Prostate gland (tissue), 2 donors: Measurements from ENCODE around the gene ANKS4B. TPM values are rescaled to one million over a fixed set of nuclear protein-coding genes. Genes with fewer than 3 reads are reported as not detected.

Source experiments
- DNase-seq: peaks from one replicate; pipeline ENCODE4 v3.0.0-alpha.2; 2019; ENCODE audit warnings: low spot score
- H3K27ac ChIP-seq, 2 donors: fragments of 200-600 bp; sonication (generic); 2 replicates each; pipeline ENCODE4 v1.5.1; 2017 to 2019
- H3K27me3 ChIP-seq: fragments of 200-600 bp; sonication (generic); replicated peaks from 2 replicates; pipeline ENCODE4 v1.5.1; 2019; ENCODE audit not compliant: insufficient read depth
- H3K36me3 ChIP-seq, 2 donors: fragments of 200-600 bp; sonication (generic); 1 replicate in 1 of 2; 2 replicates in 1 of 2; pipeline versions ENCODE4 v1.5.1 to v1.8.1; 2017 to 2019
- H3K4me1 ChIP-seq: fragments of 200-600 bp; sonication (generic); replicated peaks from 2 replicates; pipeline ENCODE4 v1.5.1; 2019
- H3K4me3 ChIP-seq, 2 donors: fragments of 200-600 bp; sonication (generic); 2 replicates each; pipeline ENCODE4 v1.5.1; 2017 to 2019
- H3K9me3 ChIP-seq: fragments of 200-600 bp; sonication (generic); 2 replicates; pipeline ENCODE4 v1.5.1; 2017
- POLR2A ChIP-seq: fragments of 450-650 bp; IDR thresholded peaks from one replicate; pipeline ENCODE4 v1.6.1; 2016; ENCODE audit warnings: antibody characterized with exemption, mild to moderate bottlenecking
- POLR2AphosphoS5 ChIP-seq: sonication (generic); formaldehyde crosslinking; IDR thresholded peaks from one replicate; pipeline ENCODE4 v1.6.1; 2017; ENCODE audit warnings: antibody characterized with exemption
- WGBS: methylation state at CpG from one replicate; pipeline ENCODE4 v1.1.5; 2018; 5-methylcytosine and 5-hydroxymethylcytosine counted together
- intact Hi-C: fragments of 100-400 bp; cut with DNase I; formaldehyde crosslinking; loops from one replicate; pipeline ENCODE4 v1.14.2; 2022
- total RNA-seq, 2 donors: library from RNA; depleted of rRNA; stranded (reverse); fragments of >200 nt; gene quantifications; one replicate each; pipeline ENCODE4 v1.1.0, GENCODE V29; 2016
- TF ChIP-seq, protein P1 (sequence below), 4 experiments: fragments of 200-600 bp in 2 of 4; fragments of 450-650 bp in 2 of 4; sonication (generic) in 2 of 4; IDR thresholded peaks; 1 replicate in 3 of 4; 2 replicates in 1 of 4; pipeline ENCODE4 v1.5.1; 2016 to 2019; ENCODE audit warnings: antibody characterized with exemption in 4 of 4, mild to moderate bottlenecking in 2 of 4, moderate library complexity in 2 of 4

The ANKS4B gene
- total RNA-seq, 2 donors from 2014 or later, result not detected

DNA sequence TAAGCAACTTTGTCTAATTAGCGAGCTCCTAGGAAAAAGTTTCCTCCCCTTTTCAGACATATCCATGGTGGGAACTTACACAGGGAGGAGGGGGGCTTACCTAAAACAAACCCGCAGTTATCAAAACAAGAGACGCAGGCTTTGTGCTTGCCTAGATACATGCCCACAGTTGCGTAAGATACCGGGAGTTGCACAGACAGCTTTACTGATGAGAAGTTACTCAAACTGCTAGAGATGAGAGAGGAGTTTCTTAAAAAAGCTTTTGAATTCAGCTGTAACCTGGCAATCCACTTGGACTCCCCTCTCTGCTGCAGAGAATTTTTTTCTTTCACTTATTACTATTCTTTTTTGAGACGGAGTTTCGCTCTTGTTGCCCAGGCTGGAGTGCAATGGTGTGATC is 15.3 kb upstream of the ANKS4B start:
- 54% methylated on average over 7 of the region's 7 CpGs for WGBS
- no peak overlapping the region for H3K27ac ChIP-seq
- H3K4me1 ChIP-seq, result peaks cover 6% of the 10 kb centered on the region
- no peak for DNase-seq
- H3K9me3 ChIP-seq, result no peaks in the 10 kb centered on the region
- H3K27me3 ChIP-seq, result no peaks in the 10 kb centered on the region
- no peaks in the 10 kb centered on the region for H3K36me3 ChIP-seq
- no peak overlapping the region for H3K4me3 ChIP-seq
- no peak for TF ChIP-seq POLR2AphosphoS5
- no peak for TF ChIP-seq POLR2A
- TF ChIP-seq, protein P1, sequence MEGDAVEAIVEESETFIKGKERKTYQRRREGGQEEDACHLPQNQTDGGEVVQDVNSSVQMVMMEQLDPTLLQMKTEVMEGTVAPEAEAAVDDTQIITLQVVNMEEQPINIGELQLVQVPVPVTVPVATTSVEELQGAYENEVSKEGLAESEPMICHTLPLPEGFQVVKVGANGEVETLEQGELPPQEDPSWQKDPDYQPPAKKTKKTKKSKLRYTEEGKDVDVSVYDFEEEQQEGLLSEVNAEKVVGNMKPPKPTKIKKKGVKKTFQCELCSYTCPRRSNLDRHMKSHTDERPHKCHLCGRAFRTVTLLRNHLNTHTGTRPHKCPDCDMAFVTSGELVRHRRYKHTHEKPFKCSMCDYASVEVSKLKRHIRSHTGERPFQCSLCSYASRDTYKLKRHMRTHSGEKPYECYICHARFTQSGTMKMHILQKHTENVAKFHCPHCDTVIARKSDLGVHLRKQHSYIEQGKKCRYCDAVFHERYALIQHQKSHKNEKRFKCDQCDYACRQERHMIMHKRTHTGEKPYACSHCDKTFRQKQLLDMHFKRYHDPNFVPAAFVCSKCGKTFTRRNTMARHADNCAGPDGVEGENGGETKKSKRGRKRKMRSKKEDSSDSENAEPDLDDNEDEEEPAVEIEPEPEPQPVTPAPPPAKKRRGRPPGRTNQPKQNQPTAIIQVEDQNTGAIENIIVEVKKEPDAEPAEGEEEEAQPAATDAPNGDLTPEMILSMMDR (IDR thresholded peaks at IDR 0.05), result no peak
- intact Hi-C loops, result no loop called here

DNA sequence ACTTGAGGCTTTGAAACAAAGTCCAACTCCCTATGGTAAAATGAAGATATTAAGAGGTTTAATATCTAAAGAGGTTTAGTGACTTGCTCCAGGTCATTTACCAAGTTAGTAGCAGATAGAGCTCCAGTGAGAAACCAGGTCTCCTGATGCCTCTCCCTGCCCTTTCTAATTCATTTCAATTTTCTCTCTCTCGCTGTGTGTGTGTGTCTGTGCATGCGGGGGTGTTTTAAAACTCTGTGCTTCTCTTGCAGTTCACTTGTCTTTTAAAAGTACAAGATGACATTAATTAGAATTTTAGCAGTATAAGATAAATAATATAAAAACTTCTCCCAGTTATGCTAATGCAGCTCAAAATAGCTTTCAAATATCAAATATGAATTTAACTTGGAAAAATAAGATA is 13.9 kb upstream of the ANKS4B start:
- TF ChIP-seq, protein P1 (IDR thresholded peaks at IDR 0.05), result no peak
- TF ChIP-seq POLR2A (no peak), POLR2AphosphoS5 (no peak)
- intact Hi-C loops, result no loop called here
- Histone ChIP-seq H3K4me3 (no peak overlapping the region), H3K9me3 (no peaks in the 10 kb centered on the region), H3K27ac (no peak overlapping the region), H3K27me3 (no peaks in the 10 kb centered on the region), H3K4me1 (peaks cover 6% of the 10 kb centered on the region), H3K36me3 (no peaks in the 10 kb centered on the region)
- WGBS, result 87% methylated on average over 2 of the region's 2 CpGs
- DNase-seq, result no peak

DNA sequence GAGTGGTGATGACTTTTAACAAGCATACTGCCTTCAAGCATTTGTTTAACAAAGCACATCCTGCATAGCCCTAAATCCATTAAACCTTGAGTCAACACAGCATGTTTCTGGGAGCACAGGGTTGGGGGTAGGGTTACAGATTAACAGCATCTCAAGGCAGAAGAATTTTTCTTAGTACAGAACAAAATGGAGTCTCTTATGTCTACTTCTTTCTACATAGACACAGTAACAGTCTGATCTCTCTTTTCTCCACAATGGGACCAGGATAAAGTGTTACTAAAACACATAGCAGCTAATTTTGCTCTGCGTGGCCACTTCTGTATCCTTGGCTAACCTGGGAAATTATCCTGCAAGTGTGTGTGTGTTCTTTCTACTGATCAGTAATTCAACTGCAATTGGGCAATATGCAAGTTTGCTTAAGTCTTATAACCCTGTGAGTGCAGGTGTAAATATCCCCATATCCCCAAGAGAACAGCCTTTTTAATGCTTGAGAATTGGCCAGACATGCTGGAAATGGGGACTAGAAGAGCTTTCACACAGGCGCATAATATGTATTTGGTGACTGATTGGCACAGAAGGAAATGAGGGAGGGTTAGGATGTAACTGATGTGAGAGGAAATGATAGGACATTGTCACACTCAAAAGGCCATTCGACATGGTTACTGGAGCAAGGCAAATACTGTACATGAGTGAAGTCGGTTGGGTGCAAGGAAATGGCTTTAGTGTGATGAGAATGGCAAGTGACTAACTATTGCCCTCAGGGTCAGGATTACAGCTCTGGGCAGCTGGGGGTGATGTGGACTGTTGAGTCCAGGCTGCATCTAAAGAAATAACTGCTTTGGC is 10.8 kb upstream of the ANKS4B start:
- WGBS, result 58% methylated on average over 4 of the region's 4 CpGs
- intact Hi-C loops, result no loop called here
- TF ChIP-seq, protein P1 (IDR thresholded peaks at IDR 0.05), result no peak
- TF ChIP-seq POLR2A (no peak), POLR2AphosphoS5 (peak; percentile 59)
- H3K36me3 ChIP-seq, result no peaks in the 10 kb centered on the region
- H3K4me1 ChIP-seq, result peaks cover 6% of the 10 kb centered on the region
- H3K9me3 ChIP-seq, result no peaks in the 10 kb centered on the region
- H3K4me3 ChIP-seq, result no peak overlapping the region
- H3K27me3 ChIP-seq, result no peaks in the 10 kb centered on the region
- no peak for DNase-seq
- peak overlapping the region; percentile 23 to 56 for H3K27ac ChIP-seq

DNA sequence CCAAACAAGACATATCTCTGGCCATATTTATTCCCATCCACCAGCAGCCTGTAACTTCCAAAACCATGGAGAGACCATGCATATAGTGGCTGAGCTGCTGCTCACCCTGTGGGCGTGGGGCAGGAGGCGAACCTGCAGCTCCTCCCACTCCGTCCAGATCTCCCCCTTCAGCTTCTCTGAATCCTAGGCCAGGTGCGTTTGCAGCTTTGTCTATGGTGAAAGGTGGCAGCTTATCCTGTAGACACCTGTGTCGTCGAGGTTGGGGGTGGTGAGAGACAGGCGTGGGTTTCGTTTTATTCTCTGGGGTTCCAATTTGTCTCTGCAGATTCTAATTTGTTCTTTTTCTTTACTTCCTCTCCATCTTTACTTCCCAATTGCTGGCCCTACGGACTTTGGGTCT is 9.7 kb upstream of the ANKS4B start:
- 87% methylated on average over 9 of the region's 9 CpGs for WGBS

More for the DNA sequence above, 9.7 kb upstream of the ANKS4B start:
- Histone ChIP-seq H3K9me3 (no peaks in the 10 kb centered on the region), H3K4me3 (no peak overlapping the region), H3K27me3 (no peaks in the 10 kb centered on the region), H3K27ac (no peak overlapping the region), H3K4me1 (peaks cover 6% of the 10 kb centered on the region), H3K36me3 (no peaks in the 10 kb centered on the region)
- no peak for DNase-seq
- no peak for TF ChIP-seq POLR2A
- TF ChIP-seq, protein P1 (IDR thresholded peaks at IDR 0.05), result no peak
- TF ChIP-seq POLR2AphosphoS5, result no peak
- intact Hi-C loops, result no loop called here
